Measurements from ENCODE around the gene SLN. TPM values are rescaled to one million over a fixed set of nuclear protein-coding genes. Genes with fewer than 3 reads are reported as not detected.

The SLN gene
- total RNA-seq, 1 donor from 2014 or later = 64.0 TPM

DNA sequence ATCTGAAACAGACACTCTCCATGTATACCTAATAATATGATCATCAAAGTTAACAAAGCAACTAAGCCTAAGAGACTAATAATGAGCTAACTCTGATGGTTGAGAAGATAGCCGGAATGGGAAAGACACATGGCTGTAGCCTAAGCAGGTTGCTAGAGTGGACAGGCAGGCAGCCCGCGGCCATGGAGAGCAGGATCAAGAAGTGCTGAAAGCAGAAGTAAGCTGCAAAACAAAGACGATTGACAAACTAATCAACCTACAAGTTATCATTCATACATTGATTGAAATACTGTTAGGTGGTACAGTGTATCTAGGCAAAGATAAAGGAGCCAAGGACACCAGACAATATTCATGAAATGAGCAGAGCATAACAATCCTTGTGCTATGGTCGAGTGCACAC, 29.3 kb downstream of the SLN start:
- intact Hi-C loops (cut with micrococcal nuclease) = no loop called here
- DNase-seq = no peak
- Histone ChIP-seq H3K4me1 (no peaks in the 10 kb centered on the region), H3K27ac (replicated peaks) (no peak overlapping the region), H3K9me3 (replicated peaks) (no peaks in the 10 kb centered on the region), H3K27me3 (ENCODE audit: low read depth) (peaks cover 10% of the 10 kb centered on the region), H3K4me3 (no peak overlapping the region), H3K36me3 (no peaks in the 10 kb centered on the region)
- TF ChIP-seq, protein P1, sequence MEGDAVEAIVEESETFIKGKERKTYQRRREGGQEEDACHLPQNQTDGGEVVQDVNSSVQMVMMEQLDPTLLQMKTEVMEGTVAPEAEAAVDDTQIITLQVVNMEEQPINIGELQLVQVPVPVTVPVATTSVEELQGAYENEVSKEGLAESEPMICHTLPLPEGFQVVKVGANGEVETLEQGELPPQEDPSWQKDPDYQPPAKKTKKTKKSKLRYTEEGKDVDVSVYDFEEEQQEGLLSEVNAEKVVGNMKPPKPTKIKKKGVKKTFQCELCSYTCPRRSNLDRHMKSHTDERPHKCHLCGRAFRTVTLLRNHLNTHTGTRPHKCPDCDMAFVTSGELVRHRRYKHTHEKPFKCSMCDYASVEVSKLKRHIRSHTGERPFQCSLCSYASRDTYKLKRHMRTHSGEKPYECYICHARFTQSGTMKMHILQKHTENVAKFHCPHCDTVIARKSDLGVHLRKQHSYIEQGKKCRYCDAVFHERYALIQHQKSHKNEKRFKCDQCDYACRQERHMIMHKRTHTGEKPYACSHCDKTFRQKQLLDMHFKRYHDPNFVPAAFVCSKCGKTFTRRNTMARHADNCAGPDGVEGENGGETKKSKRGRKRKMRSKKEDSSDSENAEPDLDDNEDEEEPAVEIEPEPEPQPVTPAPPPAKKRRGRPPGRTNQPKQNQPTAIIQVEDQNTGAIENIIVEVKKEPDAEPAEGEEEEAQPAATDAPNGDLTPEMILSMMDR (IDR thresholded peaks at IDR 0.05; ENCODE audit: borderline replicate concordance) = no peak

DNA sequence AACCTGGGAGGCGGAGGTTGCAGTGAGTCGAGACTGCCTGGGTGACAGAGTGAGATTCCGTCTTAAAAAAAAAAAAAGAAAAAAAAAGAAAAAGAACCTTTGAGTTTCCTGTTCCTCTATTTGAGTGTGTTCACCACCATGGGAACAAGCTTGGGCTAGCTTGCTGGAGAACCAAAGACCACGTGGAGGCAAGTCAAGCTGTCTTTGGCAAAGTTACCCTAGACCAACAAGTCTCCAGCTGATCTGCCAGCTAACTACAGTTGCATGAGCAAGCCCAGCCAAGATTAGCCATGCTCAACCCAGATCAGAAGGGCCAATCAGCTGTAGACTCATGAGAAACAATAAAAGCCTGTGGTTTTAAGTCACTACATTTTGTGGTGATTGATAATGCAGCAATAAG, 29.7 kb downstream of the SLN start:
- Histone ChIP-seq H3K36me3 (no peaks in the 10 kb centered on the region), H3K27ac (replicated peaks) (no peak overlapping the region), H3K9me3 (replicated peaks) (no peaks in the 10 kb centered on the region), H3K27me3 (ENCODE audit: low read depth) (peaks cover 10% of the 10 kb centered on the region), H3K4me1 (no peaks in the 10 kb centered on the region), H3K4me3 (no peak overlapping the region)
- TF ChIP-seq, protein P1 (IDR thresholded peaks at IDR 0.05; ENCODE audit: borderline replicate concordance) = no peak
- DNase-seq = no peak
- intact Hi-C loops (cut with micrococcal nuclease) = no loop called here

DNA sequence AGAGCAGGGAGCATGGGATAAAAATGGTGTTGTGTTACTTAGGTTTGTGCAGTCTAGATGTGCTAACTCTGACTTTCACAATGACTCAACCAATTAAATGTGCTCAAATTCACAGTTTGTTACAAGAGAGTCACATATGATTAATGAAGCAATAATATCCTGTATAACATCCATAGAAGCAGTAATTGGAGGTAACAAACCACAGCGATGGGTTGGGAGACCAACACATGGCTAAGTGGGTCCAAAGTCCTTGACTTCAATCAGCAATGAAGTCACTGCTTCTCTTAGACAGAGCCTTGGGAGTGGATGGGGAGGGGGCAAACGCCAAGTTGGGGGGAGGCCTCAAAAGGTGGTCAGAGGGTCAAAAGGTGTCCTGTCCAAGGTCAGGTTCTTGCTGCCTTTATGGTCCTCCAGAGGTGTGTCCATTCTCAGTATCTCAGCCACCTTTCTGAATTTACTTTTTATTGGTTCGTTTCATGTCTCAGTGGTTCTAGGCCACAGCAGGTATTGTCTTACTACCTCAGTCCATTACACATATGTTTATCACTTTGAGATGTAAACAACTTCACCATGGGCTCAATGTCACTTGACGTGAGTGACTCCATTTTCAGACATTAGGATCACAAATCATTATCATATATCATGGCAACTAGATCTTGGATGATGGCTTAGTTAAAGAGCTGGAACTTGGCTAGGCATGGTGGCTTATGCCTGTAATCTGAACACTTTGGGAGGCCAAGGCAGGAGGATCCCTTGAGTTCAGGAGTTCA, 32.4 kb downstream of the SLN start:
- intact Hi-C loops (cut with micrococcal nuclease) = no loop called here
- DNase-seq = no peak
- peaks cover 15% of the 10 kb centered on the region for H3K27me3 ChIP-seq (ENCODE audit: low read depth)
- H3K9me3 ChIP-seq (replicated peaks) = no peaks in the 10 kb centered on the region
- H3K36me3 ChIP-seq = no peaks in the 10 kb centered on the region
- H3K4me1 ChIP-seq = no peaks in the 10 kb centered on the region
- H3K4me3 ChIP-seq = no peak overlapping the region
- TF ChIP-seq, protein P1 (IDR thresholded peaks at IDR 0.05; ENCODE audit: borderline replicate concordance) = no peak
- H3K27ac ChIP-seq (replicated peaks) = no peak overlapping the region

DNA sequence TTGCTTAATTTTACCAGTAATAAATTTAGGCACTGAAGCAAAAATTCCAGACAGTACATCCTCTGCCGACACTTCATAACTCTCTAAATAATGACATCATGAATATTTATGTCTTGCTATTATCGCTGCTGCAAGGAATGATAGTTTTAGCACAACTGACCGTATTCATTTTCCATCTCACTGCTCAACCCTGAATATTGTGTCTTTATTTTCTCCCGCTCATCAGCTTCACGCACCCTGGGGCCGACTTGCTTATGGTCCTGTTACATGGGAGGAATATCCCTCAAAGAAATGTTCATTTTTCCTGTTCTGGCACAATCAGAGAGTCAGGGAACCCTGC, 33.3 kb downstream of the SLN start:
- Histone ChIP-seq H3K4me3 (no peak overlapping the region), H3K27ac (replicated peaks) (no peak overlapping the region), H3K9me3 (replicated peaks) (no peaks in the 10 kb centered on the region), H3K4me1 (no peaks in the 10 kb centered on the region), H3K36me3 (no peaks in the 10 kb centered on the region), H3K27me3 (ENCODE audit: low read depth) (peaks cover 15% of the 10 kb centered on the region)
- DNase-seq = no peak
- intact Hi-C loops (cut with micrococcal nuclease) = no loop called here
- TF ChIP-seq, protein P1 (IDR thresholded peaks at IDR 0.05; ENCODE audit: borderline replicate concordance) = no peak

DNA sequence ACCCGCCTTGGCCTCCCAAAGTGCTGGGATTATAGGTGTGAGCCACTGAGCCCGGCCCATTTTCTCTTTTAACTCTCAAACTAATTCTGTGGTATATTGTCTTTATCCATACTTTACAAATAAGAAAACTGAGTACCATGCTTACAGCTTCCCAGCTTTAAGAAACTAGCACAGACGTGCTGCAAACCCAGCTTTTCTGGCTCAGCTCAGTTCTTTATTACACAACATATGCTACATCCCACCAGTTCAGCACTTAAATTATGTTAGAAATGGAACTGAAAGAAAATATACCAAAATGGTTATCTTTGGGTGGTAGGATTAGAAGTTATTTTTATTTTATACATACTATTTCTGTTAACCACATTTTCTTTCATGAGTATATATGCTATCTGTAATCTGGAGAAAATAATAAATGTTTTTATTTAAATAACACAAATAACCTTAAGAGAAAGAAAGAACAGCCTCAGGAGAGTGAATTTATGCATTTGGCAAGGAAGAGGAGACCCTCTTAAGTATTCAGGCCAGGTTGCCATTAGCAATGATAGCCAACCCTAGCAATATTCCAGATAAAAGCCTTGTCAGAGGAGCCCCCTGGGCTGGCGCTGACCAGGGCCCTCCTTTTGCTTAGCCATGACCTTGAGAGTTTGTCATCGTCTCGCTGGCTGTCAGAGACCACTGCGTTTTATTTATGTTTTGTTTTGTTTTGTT, 33.8 kb downstream of the SLN start:
- Histone ChIP-seq H3K4me3 (no peak overlapping the region), H3K27me3 (ENCODE audit: low read depth) (peaks cover 15% of the 10 kb centered on the region), H3K4me1 (no peaks in the 10 kb centered on the region), H3K27ac (replicated peaks) (no peak overlapping the region), H3K36me3 (no peaks in the 10 kb centered on the region), H3K9me3 (replicated peaks) (no peaks in the 10 kb centered on the region)
- no peak for DNase-seq
- intact Hi-C loops (cut with micrococcal nuclease) = no loop called here
- TF ChIP-seq, protein P1 (IDR thresholded peaks at IDR 0.05; ENCODE audit: borderline replicate concordance) = no peak

Measured in left ventricle myocardium inferior (tissue), 1 donor.